ENCODE results near the gene CPEB3.

- TF ChIP-seq CTCF (IDR thresholded peaks at IDR 0.05) (no peak), POLR2AphosphoS5 (IDR thresholded peaks at IDR 0.05; ENCODE audit: low read depth, low read length) (no peak), SIN3A (IDR thresholded peaks at IDR 0.05; ENCODE audit: borderline replicate concordance, insufficient read depth, low read depth, low read length) (no peak), TCF7L2 (IDR thresholded peaks at IDR 0.05; ENCODE audit: low read depth, low read length) (no peak)
- TF ChIP-seq, protein P1, sequence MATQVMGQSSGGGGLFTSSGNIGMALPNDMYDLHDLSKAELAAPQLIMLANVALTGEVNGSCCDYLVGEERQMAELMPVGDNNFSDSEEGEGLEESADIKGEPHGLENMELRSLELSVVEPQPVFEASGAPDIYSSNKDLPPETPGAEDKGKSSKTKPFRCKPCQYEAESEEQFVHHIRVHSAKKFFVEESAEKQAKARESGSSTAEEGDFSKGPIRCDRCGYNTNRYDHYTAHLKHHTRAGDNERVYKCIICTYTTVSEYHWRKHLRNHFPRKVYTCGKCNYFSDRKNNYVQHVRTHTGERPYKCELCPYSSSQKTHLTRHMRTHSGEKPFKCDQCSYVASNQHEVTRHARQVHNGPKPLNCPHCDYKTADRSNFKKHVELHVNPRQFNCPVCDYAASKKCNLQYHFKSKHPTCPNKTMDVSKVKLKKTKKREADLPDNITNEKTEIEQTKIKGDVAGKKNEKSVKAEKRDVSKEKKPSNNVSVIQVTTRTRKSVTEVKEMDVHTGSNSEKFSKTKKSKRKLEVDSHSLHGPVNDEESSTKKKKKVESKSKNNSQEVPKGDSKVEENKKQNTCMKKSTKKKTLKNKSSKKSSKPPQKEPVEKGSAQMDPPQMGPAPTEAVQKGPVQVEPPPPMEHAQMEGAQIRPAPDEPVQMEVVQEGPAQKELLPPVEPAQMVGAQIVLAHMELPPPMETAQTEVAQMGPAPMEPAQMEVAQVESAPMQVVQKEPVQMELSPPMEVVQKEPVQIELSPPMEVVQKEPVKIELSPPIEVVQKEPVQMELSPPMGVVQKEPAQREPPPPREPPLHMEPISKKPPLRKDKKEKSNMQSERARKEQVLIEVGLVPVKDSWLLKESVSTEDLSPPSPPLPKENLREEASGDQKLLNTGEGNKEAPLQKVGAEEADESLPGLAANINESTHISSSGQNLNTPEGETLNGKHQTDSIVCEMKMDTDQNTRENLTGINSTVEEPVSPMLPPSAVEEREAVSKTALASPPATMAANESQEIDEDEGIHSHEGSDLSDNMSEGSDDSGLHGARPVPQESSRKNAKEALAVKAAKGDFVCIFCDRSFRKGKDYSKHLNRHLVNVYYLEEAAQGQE (IDR thresholded peaks at IDR 0.05; ENCODE audit: insufficient read depth in 1 of 2, low read depth in 2 of 2, low read length in 1 of 2), result no peak
Observed at GRCh38 chr10:92207061-92207460, 83.8 kb downstream of the CPEB3 start.
